ENCODE results near the gene TSEN2. TPM values are rescaled to one million over a fixed set of nuclear protein-coding genes. Genes with fewer than 3 reads are reported as not detected.

The TSEN2 gene
- total and polyA plus RNA-seq, 9 of the 15 experiments (the other 6 are each of a cell fraction or from before 2014, with no cell fraction given) = 38.5 to 76.3 (median 46.6) TPM

DNA sequence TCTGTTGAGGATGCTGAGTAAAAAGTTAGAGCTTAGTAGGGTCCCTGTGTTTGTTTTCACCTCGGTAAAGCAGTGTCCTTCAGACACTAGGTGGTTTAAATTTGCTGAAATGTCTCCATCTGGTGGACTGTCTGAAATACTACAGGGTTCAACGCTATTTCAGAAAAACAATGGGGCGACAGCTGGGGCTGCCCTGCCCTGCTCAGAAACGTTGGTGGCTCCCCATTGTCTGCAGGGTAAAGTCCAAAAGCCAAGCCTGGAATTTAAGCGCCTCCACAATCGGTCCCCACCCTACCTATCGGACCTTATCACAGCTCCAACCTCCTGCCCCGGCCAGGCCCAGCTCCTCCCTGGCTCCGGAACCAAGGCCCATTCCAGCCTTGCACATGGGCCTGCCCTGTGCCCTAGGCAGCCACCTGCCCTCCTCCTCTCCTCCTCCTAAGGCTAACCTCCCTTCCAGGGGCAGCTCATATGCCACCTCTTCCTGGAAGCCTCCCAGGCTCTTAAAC lies 4.3 kb upstream of the TSEN2 start (continued):
- TF ChIP-seq CHD2 (IDR thresholded peaks at IDR 0.05; ENCODE audit: low read depth, low read length) (no peak), CBX8 (IDR thresholded peaks at IDR 0.05; ENCODE audit: borderline replicate concordance, extremely low read depth, low read depth, low read length, poor library complexity, severe bottlenecking) (no peak), RFX5 (IDR thresholded peaks at IDR 0.05; ENCODE audit: low read depth, low read length) (no peak), JUND (IDR thresholded peaks at IDR 0.05; ENCODE audit: borderline replicate concordance, low read depth, low read length) (peak; percentile 2; the same call in 1 of the 2 replicates), JUND (tag; IDR thresholded peaks at IDR 0.05; ENCODE audit: borderline replicate concordance, low read depth, low read length) (no peak)

DNA sequence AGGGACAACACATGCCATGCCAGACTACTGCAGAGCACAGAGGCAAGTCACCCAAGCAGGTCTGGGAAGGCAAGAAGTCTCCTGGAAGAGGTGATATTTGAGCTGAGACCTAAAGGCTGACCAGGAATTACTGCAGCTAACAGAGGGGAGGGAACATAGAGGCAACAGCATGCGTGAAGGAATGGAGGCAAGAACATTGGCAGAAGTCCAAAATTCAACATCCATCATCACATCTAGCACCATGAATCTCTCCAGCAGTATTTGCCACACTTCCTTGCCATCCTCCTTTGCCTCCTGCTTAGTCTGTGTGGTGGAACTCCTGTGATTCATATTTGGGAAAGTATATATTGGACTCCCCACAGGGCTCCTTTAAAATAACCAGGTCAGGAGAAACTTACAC lies 870 bp upstream of the TSEN2 start:
- Histone ChIP-seq H3K4me1 (replicated peaks in 1 of 2; ENCODE audit: control insufficient read depth in 2 of 2, insufficient read depth in 2 of 2, low read length in 2 of 2) (peaks cover 19 to 22% of the 10 kb centered on the region in 2 experiments), H4K20me1 (replicated peaks; ENCODE audit: control insufficient read depth, insufficient read depth, low read length) (no peaks in the 10 kb centered on the region), H3K79me2 (ENCODE audit: control insufficient read depth, insufficient read depth, low read length) (peaks cover 40% of the 10 kb centered on the region), H3K36me3 (ENCODE audit: control insufficient read depth, insufficient read depth, low read length) (peaks cover 23% of the 10 kb centered on the region), H3K9me3 (replicated peaks; ENCODE audit: control insufficient read depth, insufficient read depth, low read depth, low read length) (no peaks in the 10 kb centered on the region), H3K27me3 (ENCODE audit: control insufficient read depth in 2 of 2, insufficient read depth in 2 of 2, low read length in 2 of 2) (peaks cover 0 to 5% of the 10 kb centered on the region in 2 experiments; a peak in 2 of 5 replicates), H3K4me3 (peak overlapping the region; percentile 82), H3K4me2 (ENCODE audit: insufficient read depth, low read length) (peak overlapping the region; percentile 94), H3K9ac (ENCODE audit: insufficient read depth in 1 of 2, low read depth in 2 of 2, low read length in 2 of 2) (peak overlapping the region; percentile 87 to 98; a peak in 2 of 4 replicates), H3K27ac (ENCODE audit: extremely low read depth, low read depth, low read length) (no peak overlapping the region), H2AFZ (ENCODE audit: low read depth, low read length) (peak overlapping the region; percentile 99), H3K9me1 (ENCODE audit: control insufficient read depth, insufficient read depth, low read length) (no peaks in the 10 kb centered on the region)
- ATAC-seq = no peak
- WGBS (ENCODE audit: insufficient coverage, low coverage, missing lambda C conversion rate) = 10% methylated on average over 1 of the region's 1 CpG
- BruUV-seq (replicated peaks) = no TSS peak
- FAIRE-seq = peak; percentile 48
- peak in 1 of 4 experiments; percentile 46 for DNase-seq (ENCODE audit: extremely low read depth in 1 of 4, low spot score in 3 of 4)
- intact Hi-C loops (cut with micrococcal nuclease) = loop anchor here (5.0 to 10.0 kb wide), 3 partner anchors 239 to 511 kb away; no protein-coding TSS in a partner anchor
- TF ChIP-seq, protein P1, sequence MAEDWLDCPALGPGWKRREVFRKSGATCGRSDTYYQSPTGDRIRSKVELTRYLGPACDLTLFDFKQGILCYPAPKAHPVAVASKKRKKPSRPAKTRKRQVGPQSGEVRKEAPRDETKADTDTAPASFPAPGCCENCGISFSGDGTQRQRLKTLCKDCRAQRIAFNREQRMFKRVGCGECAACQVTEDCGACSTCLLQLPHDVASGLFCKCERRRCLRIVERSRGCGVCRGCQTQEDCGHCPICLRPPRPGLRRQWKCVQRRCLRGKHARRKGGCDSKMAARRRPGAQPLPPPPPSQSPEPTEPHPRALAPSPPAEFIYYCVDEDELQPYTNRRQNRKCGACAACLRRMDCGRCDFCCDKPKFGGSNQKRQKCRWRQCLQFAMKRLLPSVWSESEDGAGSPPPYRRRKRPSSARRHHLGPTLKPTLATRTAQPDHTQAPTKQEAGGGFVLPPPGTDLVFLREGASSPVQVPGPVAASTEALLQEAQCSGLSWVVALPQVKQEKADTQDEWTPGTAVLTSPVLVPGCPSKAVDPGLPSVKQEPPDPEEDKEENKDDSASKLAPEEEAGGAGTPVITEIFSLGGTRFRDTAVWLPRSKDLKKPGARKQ (CRISPR knock-in tag; IDR thresholded peaks at IDR 0.05) = no peak
- TF ChIP-seq ZNF408 (CRISPR knock-in tag; IDR thresholded peaks at IDR 0.05; ENCODE audit: low read depth) (no peak), NFIC (IDR thresholded peaks at IDR 0.05) (peak; percentile 88), ZNF57 (CRISPR knock-in tag; IDR thresholded peaks at IDR 0.05) (no peak), RBM39 (optimal IDR thresholded peaks at IDR 0.05; ENCODE audit: low read depth, low read length) (no peak), CBX1 (IDR thresholded peaks at IDR 0.05; ENCODE audit: low read depth) (no peak), ZFPM2 (CRISPR knock-in tag; IDR thresholded peaks at IDR 0.05) (no peak), PCBP1 (IDR thresholded peaks at IDR 0.05; ENCODE audit: low read depth, low read length, poor library complexity, severe bottlenecking) (no peak), MEIS2 (IDR thresholded peaks at IDR 0.05; ENCODE audit: partially characterized antibody) (peak; percentile 54)
- TF ChIP-seq, protein P2, sequence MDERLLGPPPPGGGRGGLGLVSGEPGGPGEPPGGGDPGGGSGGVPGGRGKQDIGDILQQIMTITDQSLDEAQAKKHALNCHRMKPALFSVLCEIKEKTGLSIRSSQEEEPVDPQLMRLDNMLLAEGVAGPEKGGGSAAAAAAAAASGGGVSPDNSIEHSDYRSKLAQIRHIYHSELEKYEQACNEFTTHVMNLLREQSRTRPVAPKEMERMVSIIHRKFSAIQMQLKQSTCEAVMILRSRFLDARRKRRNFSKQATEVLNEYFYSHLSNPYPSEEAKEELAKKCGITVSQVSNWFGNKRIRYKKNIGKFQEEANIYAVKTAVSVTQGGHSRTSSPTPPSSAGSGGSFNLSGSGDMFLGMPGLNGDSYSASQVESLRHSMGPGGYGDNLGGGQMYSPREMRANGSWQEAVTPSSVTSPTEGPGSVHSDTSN (CRISPR knock-in tag; IDR thresholded peaks at IDR 0.05; ENCODE audit: low read depth) = no peak
- TF ChIP-seq, protein P2 (tag; conservative IDR thresholded peaks at IDR 0.05; ENCODE audit: low read depth) = peak; percentile 43; the same call in 1 of the 2 replicates
- in situ Hi-C loops (cut with MboI) = loop anchor here (5.0 kb wide), 1 partner anchor 346 kb away; no protein-coding TSS in a partner anchor
- POLR2A ChIA-PET = interaction anchor here (1.0 to 1.1 kb wide), 3 partner anchors 13 to 36 kb away, joined by 3 read pairs; no protein-coding TSS in a partner anchor
- CTCF ChIA-PET (ENCODE audit: low intra/inter-chr PET ratio) = no interaction called here

All from K562 (cell line).